ENCODE results near the gene QARS1. TPM values are rescaled to one million over a fixed set of nuclear protein-coding genes. Genes with fewer than 3 reads are reported as not detected.

Gene QARS1
- polyA plus RNA-seq, 1 donor: 291 TPM

GRCh38 chr3:49058011-49058410 is 46.5 kb downstream of the QARS1 start:
- Histone ChIP-seq H3K9me3 (ENCODE audit: control insufficient read depth, low read depth, low read length) (no peaks in the 10 kb centered on the region), H3K4me1 (ENCODE audit: control insufficient read depth, insufficient read depth, low read length) (no peaks in the 10 kb centered on the region), H3K27ac (ENCODE audit: low read length) (no peak overlapping the region), H3K27me3 (ENCODE audit: control insufficient read depth, insufficient read depth, low read length) (no peaks in the 10 kb centered on the region), H3K4me3 (ENCODE audit: low read length) (no peak overlapping the region), H3K36me3 (ENCODE audit: control insufficient read depth, insufficient read depth, low read length) (peaks cover 55% of the 10 kb centered on the region)
- DNase-seq: no peak
- no CpG with 5 or more reads among the region's 7 CpGs for WGBS (ENCODE audit: insufficient coverage, low lambda C conversion rate)

- H3K9me3 ChIP-seq (ENCODE audit: control insufficient read depth, low read depth, low read length): no peaks in the 10 kb centered on the region
- H3K27me3 ChIP-seq (ENCODE audit: control insufficient read depth, insufficient read depth, low read length): no peaks in the 10 kb centered on the region
- DNase-seq: no peak
- no CpG with 5 or more reads among the region's 10 CpGs for WGBS (ENCODE audit: insufficient coverage, low lambda C conversion rate)
- no peaks in the 10 kb centered on the region for H3K4me1 ChIP-seq (ENCODE audit: control insufficient read depth, insufficient read depth, low read length)
- H3K27ac ChIP-seq (ENCODE audit: low read length): no peak overlapping the region
- H3K4me3 ChIP-seq (ENCODE audit: low read length): no peak overlapping the region
- H3K36me3 ChIP-seq (ENCODE audit: control insufficient read depth, insufficient read depth, low read length): peaks cover 58% of the 10 kb centered on the region
Observed at GRCh38 chr3:49057268-49057667, 47.3 kb downstream of the QARS1 start.

- DNase-seq: no peak
- H3K4me1 ChIP-seq (ENCODE audit: control insufficient read depth, insufficient read depth, low read length): no peaks in the 10 kb centered on the region
- H3K9me3 ChIP-seq (ENCODE audit: control insufficient read depth, low read depth, low read length): no peaks in the 10 kb centered on the region
- no peak overlapping the region for H3K27ac ChIP-seq (ENCODE audit: low read length)
- no peak overlapping the region for H3K4me3 ChIP-seq (ENCODE audit: low read length)
- WGBS (ENCODE audit: insufficient coverage, low lambda C conversion rate): no CpG with 5 or more reads among the region's 2 CpGs
- no peaks in the 10 kb centered on the region for H3K27me3 ChIP-seq (ENCODE audit: control insufficient read depth, insufficient read depth, low read length)
- H3K36me3 ChIP-seq (ENCODE audit: control insufficient read depth, insufficient read depth, low read length): peaks cover 67% of the 10 kb centered on the region
Observed at GRCh38 chr3:49054344-49054862, 50.2 kb downstream of the QARS1 start.

GRCh38 chr3:49053543-49053942 is 51.0 kb downstream of the QARS1 start:
- no peak overlapping the region for H3K4me3 ChIP-seq (ENCODE audit: low read length)
- DNase-seq: no peak
- no peaks in the 10 kb centered on the region for H3K9me3 ChIP-seq (ENCODE audit: control insufficient read depth, low read depth, low read length)
- no peaks in the 10 kb centered on the region for H3K27me3 ChIP-seq (ENCODE audit: control insufficient read depth, insufficient read depth, low read length)
- 60% methylated on average over 1 of the region's 1 CpG for WGBS (ENCODE audit: insufficient coverage, low lambda C conversion rate)
- H3K27ac ChIP-seq (ENCODE audit: low read length): no peak overlapping the region
- no peaks in the 10 kb centered on the region for H3K4me1 ChIP-seq (ENCODE audit: control insufficient read depth, insufficient read depth, low read length)
- peaks cover 67% of the 10 kb centered on the region for H3K36me3 ChIP-seq (ENCODE audit: control insufficient read depth, insufficient read depth, low read length)

Other genes starting within 250 kb of the QARS1 start
- 54.7 TPM for gene SLC25A20, start 205.9 kb downstream of the QARS1 start, polyA plus RNA-seq
- 78.4 TPM for gene ARIH2, start 185.9 kb downstream of the QARS1 start, polyA plus RNA-seq
- 46.5 TPM for gene P4HTM, start 114.5 kb downstream of the QARS1 start, polyA plus RNA-seq
- 187 TPM for gene WDR6, start 97.4 kb downstream of the QARS1 start, polyA plus RNA-seq
- 28.5 TPM for gene DALRD3, start 86.2 kb downstream of the QARS1 start, polyA plus RNA-seq
- 61.9 TPM for gene NDUFAF3, start 82.6 kb downstream of the QARS1 start, polyA plus RNA-seq
- 261 TPM for gene IMPDH2, start 75.4 kb downstream of the QARS1 start, polyA plus RNA-seq
- gene QRICH1, start 10.7 kb downstream of the QARS1 start, polyA plus RNA-seq: 58.0 TPM
- gene USP19, start 16.1 kb upstream of the QARS1 start, polyA plus RNA-seq: 40.4 TPM
- gene LAMB2, start 28.3 kb upstream of the QARS1 start, polyA plus RNA-seq: 209 TPM
- gene CCDC71, start 61.6 kb upstream of the QARS1 start, polyA plus RNA-seq: 21.4 TPM
- 85.6 TPM for gene KLHDC8B, start 66.8 kb upstream of the QARS1 start, polyA plus RNA-seq
- 9.5 TPM for gene C3orf62, start 172.5 kb upstream of the QARS1 start, polyA plus RNA-seq
- gene USP4, start 235.3 kb upstream of the QARS1 start, polyA plus RNA-seq: 48.6 TPM

Measured in large intestine (tissue), 3 donors.